Sigmoid colon (tissue), 4 donors: Measurements from ENCODE around the gene PLEKHS1.

Experiments
- EP300 ChIP-seq, 4 donors: sonication (generic); formaldehyde crosslinking; IDR thresholded peaks; one replicate each; pipeline ENCODE4 v1.6.1; 2017; ENCODE audit warnings: antibody characterized with exemption in 4 of 4
- POLR2A ChIP-seq, 2 donors: fragments of 450-650 bp; IDR thresholded peaks; one replicate each; pipeline ENCODE4 v1.6.1; 2016; ENCODE audit warnings: antibody characterized with exemption in 2 of 2, mild to moderate bottlenecking in 2 of 2, moderate library complexity in 2 of 2
- TF ChIP-seq, protein P1 (sequence below), 4 experiments: fragments of 450-650 bp in 3 of 4; fragments of 200-600 bp in 1 of 4; IDR thresholded peaks; one replicate each; pipeline ENCODE4 v1.5.1; 2016 to 2019; ENCODE audit warnings: antibody characterized with exemption in 4 of 4, mild to moderate bottlenecking in 3 of 4, moderate library complexity in 2 of 4

DNA sequence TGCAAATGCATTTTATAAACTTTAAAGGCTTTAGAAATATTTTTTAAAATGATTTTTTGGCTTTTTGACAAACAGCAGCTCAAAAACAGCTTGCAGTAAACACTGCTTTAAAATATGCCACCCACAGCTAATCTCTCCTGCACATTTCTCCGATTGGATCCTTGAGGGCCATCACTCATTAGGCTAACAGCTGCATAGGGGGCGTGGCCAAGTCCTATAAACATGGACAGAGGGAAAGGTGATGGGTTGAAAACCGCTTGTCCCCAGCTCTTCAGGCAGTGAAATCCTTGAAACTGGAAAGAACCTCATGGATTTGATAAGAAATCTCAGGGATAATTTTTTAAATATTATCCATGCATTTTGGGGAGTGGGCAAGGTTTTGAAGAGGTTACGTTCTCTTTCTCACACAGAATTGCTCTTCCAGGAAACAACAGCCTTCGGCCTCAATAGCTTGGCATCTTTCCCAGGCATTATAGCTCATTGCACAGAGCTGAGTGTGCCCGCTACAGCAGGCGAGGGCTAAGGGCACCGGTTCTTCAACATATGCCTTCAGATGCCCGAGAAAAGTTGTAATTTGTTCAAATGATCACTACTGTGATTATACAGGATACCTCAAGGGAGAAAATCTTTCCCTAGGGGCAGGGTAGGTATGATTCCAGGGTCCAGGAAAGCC is 1.7 kb downstream of the PLEKHS1 start:
- TF ChIP-seq POLR2A (IDR thresholded peaks at IDR 0.05) (no peak), EP300 (IDR thresholded peaks at IDR 0.05) (no peak)
- TF ChIP-seq, protein P1, sequence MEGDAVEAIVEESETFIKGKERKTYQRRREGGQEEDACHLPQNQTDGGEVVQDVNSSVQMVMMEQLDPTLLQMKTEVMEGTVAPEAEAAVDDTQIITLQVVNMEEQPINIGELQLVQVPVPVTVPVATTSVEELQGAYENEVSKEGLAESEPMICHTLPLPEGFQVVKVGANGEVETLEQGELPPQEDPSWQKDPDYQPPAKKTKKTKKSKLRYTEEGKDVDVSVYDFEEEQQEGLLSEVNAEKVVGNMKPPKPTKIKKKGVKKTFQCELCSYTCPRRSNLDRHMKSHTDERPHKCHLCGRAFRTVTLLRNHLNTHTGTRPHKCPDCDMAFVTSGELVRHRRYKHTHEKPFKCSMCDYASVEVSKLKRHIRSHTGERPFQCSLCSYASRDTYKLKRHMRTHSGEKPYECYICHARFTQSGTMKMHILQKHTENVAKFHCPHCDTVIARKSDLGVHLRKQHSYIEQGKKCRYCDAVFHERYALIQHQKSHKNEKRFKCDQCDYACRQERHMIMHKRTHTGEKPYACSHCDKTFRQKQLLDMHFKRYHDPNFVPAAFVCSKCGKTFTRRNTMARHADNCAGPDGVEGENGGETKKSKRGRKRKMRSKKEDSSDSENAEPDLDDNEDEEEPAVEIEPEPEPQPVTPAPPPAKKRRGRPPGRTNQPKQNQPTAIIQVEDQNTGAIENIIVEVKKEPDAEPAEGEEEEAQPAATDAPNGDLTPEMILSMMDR (IDR thresholded peaks at IDR 0.05) = no peak
